HepG2 (cell line): ENCODE results near the gene EGFR. TPM values are rescaled to one million over a fixed set of nuclear protein-coding genes. Genes with fewer than 3 reads are reported as not detected.

Experiments
- ATAC-seq: fragments of 200-7000 bp; cut with Tn5 transposase; 3 replicates; pipeline ENCODE4 v1.9.1; 2020; ENCODE audit warnings: mild to moderate bottlenecking, moderate library complexity
- BruUV-seq: library from RNA; stranded (reverse); fragments of 400-500 nt; replicated peaks from 2 replicates; lab custom pipeline; 2021; lab: Mats Ljungman, UMichigan
- CTCF ChIA-PET: fragments of 300-600 bp; formaldehyde crosslinking; extraction: SDS; loops from one replicate; lab custom pipeline; 2021; ENCODE audit warnings: low total read pairs, inconsistent platforms, low intra/inter-chr PET ratio; lab: Yijun Ruan, JAX
- POLR2A ChIA-PET: fragments of 350-600 bp; sonication (Branson Sonifier 250); formaldehyde crosslinking; loops from one replicate; lab custom pipeline; 2020; ENCODE audit warnings: antibody characterized with exemption, inconsistent platforms; lab: Yijun Ruan, JAX
- DNase-seq: peaks from one replicate; pipeline ENCODE4 v3.0.0-alpha.2; 2015; ENCODE audit warnings: low spot score
- FAIRE-seq: peaks from 3 replicates; lab custom pipeline; 2011; peaks lifted over from hg19 to GRCh38; lab: Jason Lieb, UNC
- H2AFZ ChIP-seq: one replicate; pipeline ENCODE4 v1.6.1; 2011; ENCODE audit warnings: low read length, inconsistent platforms
- H3K27ac ChIP-seq: fragments of 300-600 bp; 3 replicates; pipeline ENCODE4 v1.8.0; 2011; ENCODE audit warnings: mixed run types, mild to moderate bottlenecking, mixed read lengths, low read length, inconsistent platforms; ENCODE audit not compliant: insufficient read depth; ENCODE audit errors: extremely low read length
- H3K27me3 ChIP-seq, 2 experiments: fragments of 200-600 bp in 1 of 2; 2 replicates in 1 of 2; 3 replicates in 1 of 2; pipeline versions ENCODE4 v1.6.0 to v1.8.0; 2011; ENCODE audit warnings: low read length in 2 of 2, mild to moderate bottlenecking in 2 of 2, moderate library complexity in 2 of 2, inconsistent platforms in 1 of 2; ENCODE audit not compliant: insufficient read depth in 2 of 2, control insufficient read depth in 1 of 2
- H3K36me3 ChIP-seq, 2 experiments: fragments of 200-600 bp in 1 of 2; replicated peaks in 1 of 2; 2 replicates in 1 of 2; 3 replicates in 1 of 2; pipeline versions ENCODE4 v1.5.1 to v1.8.0; 2011; ENCODE audit warnings: low read length in 2 of 2, inconsistent platforms in 1 of 2; ENCODE audit not compliant: insufficient read depth in 2 of 2, control insufficient read depth in 1 of 2
- H3K4me1 ChIP-seq: 2 replicates; pipeline ENCODE4 v1.5.1; 2012; ENCODE audit warnings: low read length, inconsistent platforms; ENCODE audit not compliant: insufficient read depth
- H3K4me2 ChIP-seq: 2 replicates; pipeline ENCODE4 v1.6.0; 2011; ENCODE audit warnings: low read depth, low read length, inconsistent platforms
- H3K4me3 ChIP-seq, 3 experiments: fragments of 200-600 bp in 1 of 3; sonication (generic), shearing (Covaris generic) in 1 of 3; replicated peaks in 1 of 3; 2 replicates each; pipeline ENCODE4 v1.5.1; 2011 to 2016; ENCODE audit warnings: low read length in 3 of 3, inconsistent platforms in 2 of 3, low read depth in 2 of 3, mild to moderate bottlenecking in 2 of 3, control low read depth in 1 of 3, mixed read lengths in 1 of 3; ENCODE audit not compliant: insufficient read depth in 1 of 3
- H3K79me2 ChIP-seq: one replicate; pipeline ENCODE4 v1.6.1; 2011; ENCODE audit warnings: low read length, inconsistent platforms; ENCODE audit not compliant: insufficient read depth
- H3K9ac ChIP-seq: 2 replicates; pipeline ENCODE4 v1.6.0; 2011; ENCODE audit warnings: mild to moderate bottlenecking, low read depth, low read length, inconsistent platforms; ENCODE audit not compliant: insufficient read depth
- H3K9me3 ChIP-seq: 2 replicates; pipeline ENCODE4 v1.5.1; 2012; ENCODE audit warnings: mild to moderate bottlenecking, low read length
- H4K20me1 ChIP-seq: 2 replicates; pipeline ENCODE4 v1.6.0; 2011; ENCODE audit warnings: inconsistent platforms, mild to moderate bottlenecking, low read length, moderate library complexity; ENCODE audit not compliant: insufficient read depth
- KDM3A ChIP-seq: IDR thresholded peaks from 2 replicates; pipeline ENCODE4 v1.6.1; 2018; ENCODE audit warnings: low read depth, missing compliant biosample characterization
- MAFK ChIP-seq, 2 experiments: IDR thresholded peaks in 1 of 2; conservative IDR thresholded peaks in 1 of 2; 2 replicates each; pipeline ENCODE4 v1.6.1; 2011; ENCODE audit warnings: improper control_type of control experiment in 2 of 2, low read length in 2 of 2
- PAX8 ChIP-seq: sonication (generic); formaldehyde crosslinking; IDR thresholded peaks from 2 replicates; pipeline ENCODE4 v1.8.0; 2022; ENCODE audit warnings: mild to moderate bottlenecking, missing genetic modification reagents, borderline replicate concordance
- RERE ChIP-seq: IDR thresholded peaks from 2 replicates; pipeline ENCODE4 v1.6.1; 2016; ENCODE audit warnings: low read depth, missing genetic modification reagents, missing compliant biosample characterization
- RFX5 ChIP-seq: IDR thresholded peaks from 2 replicates; pipeline ENCODE4 v1.6.1; 2011; ENCODE audit warnings: low read depth, low read length, improper control_type of control experiment
- ZNF7 ChIP-seq: IDR thresholded peaks from 2 replicates; pipeline ENCODE4 v1.6.1; 2016; ENCODE audit warnings: missing biosample characterization, missing genetic modification reagents
- WGBS: methylation state at CpG from one replicate; pipeline ENCODE4 v1.1.6; 2017; ENCODE audit warnings: low lambda C conversion rate; 5-methylcytosine and 5-hydroxymethylcytosine counted together
- in situ Hi-C: cut with HindIII; loops from 2 replicates; pipeline ENCODE4 v1.10.0; 2017; ENCODE audit warnings: low pct_unique_long_range_greater_than_20kb; ENCODE audit not compliant: extremely low pct_ligation_motif_present
- intact Hi-C: fragments of 100-400 bp; cut with micrococcal nuclease; formaldehyde crosslinking; loops from one replicate; pipeline ENCODE4 v1.10.0; 2022; ENCODE audit not compliant: unreplicated experiment
- polyA plus RNA-seq, 8 experiments: library from polyadenylated mRNA; depleted of rRNA in 3 of 8; stranded (reverse) in 7 of 8; unstranded in 1 of 8; fragments of >200 nt; fragmentation: Illumina TruSeq in 4 of 8; extraction: Trizol in 4 of 8; gene quantifications; 2 replicates each; pipeline versions ENCODE4 v1.2.1 to v1.2.3, GENCODE V29; 2011 to 2016; ENCODE audit warnings: low read depth in 4 of 8, missing spikeins in 1 of 8, mixed read lengths in 1 of 8; ENCODE audit not compliant: insufficient read depth in 1 of 8
- total RNA-seq, 5 experiments: library from RNA; depleted of rRNA; stranded (reverse); fragments of >200 nt; fragmentation: Illumina TruSeq; extraction: Trizol; gene quantifications; 2 replicates each; pipeline ENCODE4 v1.2.3, GENCODE V29; 2016; ENCODE audit warnings: low read depth in 1 of 5
- TF ChIP-seq, protein P1 (sequence below): IDR thresholded peaks from 2 replicates; pipeline ENCODE4 v1.6.1; 2018; ENCODE audit warnings: missing genetic modification reagents

The EGFR gene
- total and polyA plus RNA-seq, 2 of the 13 experiments (the other 11 are each of a cell fraction or from before 2014, with no cell fraction given): 7.0 to 10.0 TPM

- WGBS: 95% methylated on average over 7 of the region's 7 CpGs
- ChIA-PET CTCF (no interaction called here), POLR2A (no interaction called here)
- Histone ChIP-seq H3K4me3 (no peak overlapping the region), H4K20me1 (no peaks in the 10 kb centered on the region), H3K9me3 (no peaks in the 10 kb centered on the region), H3K27ac (no peak overlapping the region), H3K79me2 (no peaks in the 10 kb centered on the region), H3K4me1 (peaks cover 80% of the 10 kb centered on the region), H3K36me3 (no peaks in the 10 kb centered on the region), H3K4me2 (no peak overlapping the region), H3K27me3 (no peaks in the 10 kb centered on the region), H2AFZ (no peak overlapping the region), H3K9ac (no peak overlapping the region)
- intact Hi-C loops: no loop called here
- in situ Hi-C loops: no loop called here
- FAIRE-seq (no peak), ATAC-seq (no peak), DNase-seq (no peak)
- TF ChIP-seq RFX5 (no peak), ZNF7 (no peak), KDM3A (CRISPR knock-in tag) (no peak), RERE (CRISPR knock-in tag) (no peak), MAFK (conservative IDR thresholded peaks at IDR 0.05 in 1 of 2, IDR thresholded peaks at IDR 0.05 in 1 of 2; ENCODE audit: low read length in 2 of 2) (no peak), PAX8 (CRISPR knock-in tag) (no peak)
- TF ChIP-seq, protein P1, sequence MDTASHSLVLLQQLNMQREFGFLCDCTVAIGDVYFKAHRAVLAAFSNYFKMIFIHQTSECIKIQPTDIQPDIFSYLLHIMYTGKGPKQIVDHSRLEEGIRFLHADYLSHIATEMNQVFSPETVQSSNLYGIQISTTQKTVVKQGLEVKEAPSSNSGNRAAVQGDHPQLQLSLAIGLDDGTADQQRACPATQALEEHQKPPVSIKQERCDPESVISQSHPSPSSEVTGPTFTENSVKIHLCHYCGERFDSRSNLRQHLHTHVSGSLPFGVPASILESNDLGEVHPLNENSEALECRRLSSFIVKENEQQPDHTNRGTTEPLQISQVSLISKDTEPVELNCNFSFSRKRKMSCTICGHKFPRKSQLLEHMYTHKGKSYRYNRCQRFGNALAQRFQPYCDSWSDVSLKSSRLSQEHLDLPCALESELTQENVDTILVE (CRISPR knock-in tag): no peak
- no TSS peak for BruUV-seq
Observed at GRCh38 chr7:55083206-55083605, 64.4 kb downstream of the EGFR start.
